Fibroblast of pulmonary artery (primary cell): Measurements from ENCODE around the gene DNAH7.

ENCODE experiments used
- DNase-seq: peaks from one replicate; pipeline ENCODE4 v3.0.0-alpha.2; 2010; ENCODE audit warnings: low read depth
- H3K4me3 ChIP-seq: replicated peaks from 2 replicates; pipeline ENCODE4 v1.5.1; 2011; ENCODE audit warnings: low read depth, mild to moderate bottlenecking, control low read depth, low read length, moderate library complexity
- TF ChIP-seq, protein P1 (sequence below): IDR thresholded peaks from 2 replicates; pipeline ENCODE4 v1.5.1; 2011; ENCODE audit warnings: mild to moderate bottlenecking, control low read depth, low read length, inconsistent platforms; ENCODE audit errors: missing control alignments

DNAH7 gene

DNA sequence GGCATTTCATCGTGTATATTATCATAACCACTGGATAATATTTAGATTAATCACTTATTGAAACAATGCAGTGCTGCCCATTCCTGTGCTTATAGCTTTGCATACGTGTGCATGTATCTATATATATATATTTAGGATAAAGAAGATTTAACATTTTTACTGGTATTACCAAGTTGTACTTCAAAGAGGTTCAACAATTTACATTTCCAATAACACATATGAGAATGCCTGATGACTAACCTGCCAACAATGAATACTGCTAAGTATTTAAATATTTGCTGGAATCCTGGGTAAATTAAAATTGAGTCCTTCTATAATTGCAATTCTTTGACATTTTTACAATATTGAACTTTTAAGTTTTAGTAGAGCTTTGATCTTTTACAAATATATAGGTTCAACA is 300.2 kb downstream of the DNAH7 start:
- TF ChIP-seq, protein P1, sequence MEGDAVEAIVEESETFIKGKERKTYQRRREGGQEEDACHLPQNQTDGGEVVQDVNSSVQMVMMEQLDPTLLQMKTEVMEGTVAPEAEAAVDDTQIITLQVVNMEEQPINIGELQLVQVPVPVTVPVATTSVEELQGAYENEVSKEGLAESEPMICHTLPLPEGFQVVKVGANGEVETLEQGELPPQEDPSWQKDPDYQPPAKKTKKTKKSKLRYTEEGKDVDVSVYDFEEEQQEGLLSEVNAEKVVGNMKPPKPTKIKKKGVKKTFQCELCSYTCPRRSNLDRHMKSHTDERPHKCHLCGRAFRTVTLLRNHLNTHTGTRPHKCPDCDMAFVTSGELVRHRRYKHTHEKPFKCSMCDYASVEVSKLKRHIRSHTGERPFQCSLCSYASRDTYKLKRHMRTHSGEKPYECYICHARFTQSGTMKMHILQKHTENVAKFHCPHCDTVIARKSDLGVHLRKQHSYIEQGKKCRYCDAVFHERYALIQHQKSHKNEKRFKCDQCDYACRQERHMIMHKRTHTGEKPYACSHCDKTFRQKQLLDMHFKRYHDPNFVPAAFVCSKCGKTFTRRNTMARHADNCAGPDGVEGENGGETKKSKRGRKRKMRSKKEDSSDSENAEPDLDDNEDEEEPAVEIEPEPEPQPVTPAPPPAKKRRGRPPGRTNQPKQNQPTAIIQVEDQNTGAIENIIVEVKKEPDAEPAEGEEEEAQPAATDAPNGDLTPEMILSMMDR = no peak
- no peak for DNase-seq

DNA sequence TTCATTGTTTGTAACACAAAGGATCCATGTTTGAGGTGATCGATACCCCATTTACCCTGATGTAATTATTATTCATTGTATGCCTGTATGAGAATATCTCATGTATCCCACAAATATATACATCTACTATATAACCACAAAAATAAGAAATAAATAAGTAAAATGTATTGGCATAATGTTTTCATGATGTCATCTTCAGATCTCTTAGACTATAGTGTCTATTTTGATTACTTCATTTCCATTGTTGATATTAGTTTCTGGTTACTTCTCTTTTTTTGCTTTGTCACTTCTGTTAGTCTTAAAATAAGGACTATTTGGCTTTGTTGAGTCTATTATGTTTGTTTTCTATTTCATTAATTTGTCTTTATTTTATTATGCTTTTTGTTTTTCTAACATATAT is 301.9 kb downstream of the DNAH7 start:
- no peak for DNase-seq
- H3K4me3 ChIP-seq = no peak overlapping the region
- TF ChIP-seq, protein P1 = no peak

More for the DNA sequence above, 300.2 kb downstream of the DNAH7 start:
- no peak overlapping the region for H3K4me3 ChIP-seq

- no peak for DNase-seq
- TF ChIP-seq, protein P1 = no peak
- no peak overlapping the region for H3K4me3 ChIP-seq
Measured at GRCh38 chr2:195763866-195764265, 304.8 kb downstream of the DNAH7 start.

GRCh38 chr2:195759877-195760276 is 308.8 kb downstream of the DNAH7 start:
- H3K4me3 ChIP-seq = no peak overlapping the region
- TF ChIP-seq, protein P1 = no peak
- no peak for DNase-seq

- TF ChIP-seq, protein P1 = no peak
- H3K4me3 ChIP-seq = no peak overlapping the region
- DNase-seq = no peak
Measured at GRCh38 chr2:195758846-195759245, 309.8 kb downstream of the DNAH7 start.

DNA sequence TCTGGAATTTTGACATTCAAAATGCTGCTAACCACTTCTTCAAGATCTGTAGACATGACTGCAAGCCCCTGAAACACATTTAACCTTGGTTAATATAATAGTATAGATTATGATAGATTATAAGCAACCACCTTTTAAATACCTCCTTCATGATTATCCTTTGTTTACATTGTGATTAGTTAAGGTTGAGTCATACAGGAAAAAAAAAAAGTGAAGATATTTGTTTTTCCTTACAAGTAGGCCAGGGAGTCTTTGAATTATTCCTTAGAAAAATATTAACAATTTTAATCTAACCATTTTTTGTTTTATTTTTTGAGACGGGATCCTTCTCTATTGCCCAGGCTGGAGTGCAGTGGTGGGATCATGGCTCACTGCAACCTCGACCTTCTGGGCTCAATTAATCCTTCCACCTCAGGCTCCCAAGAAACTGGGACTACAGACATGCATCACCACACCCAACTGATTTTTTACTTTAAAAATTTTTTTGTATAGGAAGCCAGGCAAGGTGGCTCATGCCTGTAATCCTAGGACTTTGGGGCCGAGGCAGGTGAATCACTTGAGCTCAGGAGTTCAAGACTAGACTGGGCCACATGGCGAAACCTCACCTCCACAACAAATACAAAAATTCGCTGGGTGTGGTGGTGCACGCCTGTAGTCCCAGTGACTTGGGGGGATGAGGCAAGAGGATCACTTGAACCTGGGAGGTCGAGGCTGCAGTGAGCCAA is 312.3 kb downstream of the DNAH7 start:
- no peak for DNase-seq
- no peak overlapping the region for H3K4me3 ChIP-seq
- TF ChIP-seq, protein P1 = no peak

DNA sequence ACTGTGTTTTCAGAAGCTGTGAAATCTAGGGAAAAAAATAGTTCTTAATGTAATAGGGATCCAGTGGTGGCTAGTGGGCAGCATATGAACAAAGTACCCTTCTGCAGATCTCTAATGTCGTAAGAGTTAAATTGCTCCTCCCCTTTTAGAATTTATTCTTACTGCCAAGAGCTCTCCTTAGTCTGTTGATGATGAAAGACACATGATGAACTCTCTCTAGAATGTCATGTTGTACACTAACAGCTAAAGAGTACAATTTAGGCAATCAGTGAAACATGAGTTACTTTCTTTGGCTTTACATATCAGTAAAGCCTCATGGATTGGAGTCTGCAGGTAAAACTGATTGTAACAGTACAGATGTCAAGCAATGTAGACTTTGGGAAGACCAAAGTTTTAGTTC is 327.4 kb downstream of the DNAH7 start:
- DNase-seq = peak; percentile 16
- TF ChIP-seq, protein P1 = no peak
- no peak overlapping the region for H3K4me3 ChIP-seq
